Measurements from ENCODE around the gene DCP1A.

DCP1A gene

DNA sequence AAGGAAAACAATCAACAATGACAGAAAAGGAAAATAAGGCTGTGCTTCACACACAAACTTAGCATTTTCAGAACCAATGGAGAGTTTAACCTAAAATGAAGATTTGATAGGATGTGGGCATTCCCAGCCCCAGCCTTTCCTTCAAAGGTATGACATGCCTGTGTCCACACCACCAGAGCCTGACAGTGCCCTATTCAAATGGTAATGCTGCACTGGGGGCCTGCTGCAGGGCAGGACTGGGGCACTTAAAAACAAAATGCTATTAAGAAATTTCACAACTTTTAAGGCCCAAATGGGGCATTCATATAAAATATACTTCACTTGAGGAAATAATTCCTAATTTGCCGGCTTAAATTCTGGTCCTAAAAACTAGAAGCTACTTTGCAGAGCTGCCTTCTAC, 60.6 kb downstream of the DCP1A start:
- TF ChIP-seq REST (IDR thresholded peaks at IDR 0.05; ENCODE audit: low read depth), result no peak
- TF ChIP-seq NFIC (IDR thresholded peaks at IDR 0.05), result no peak
- TF ChIP-seq USF1 (IDR thresholded peaks at IDR 0.05), result no peak
- no peak for TF ChIP-seq TCF12 (IDR thresholded peaks at IDR 0.05; ENCODE audit: low read depth)
- no peak for TF ChIP-seq CEBPB (IDR thresholded peaks at IDR 0.05)
- TF ChIP-seq TEAD4 (IDR thresholded peaks at IDR 0.05), result no peak
- no peak for TF ChIP-seq RAD21 (IDR thresholded peaks at IDR 0.05; ENCODE audit: low read depth)
- TF ChIP-seq ZBTB7A (IDR thresholded peaks at IDR 0.05; ENCODE audit: low read depth), result no peak
- TF ChIP-seq TAF1 (IDR thresholded peaks at IDR 0.05; ENCODE audit: low read depth), result no peak
- TF ChIP-seq FOXM1 (IDR thresholded peaks at IDR 0.05; ENCODE audit: borderline replicate concordance, low read depth), result no peak
- TF ChIP-seq CREB1 (IDR thresholded peaks at IDR 0.05; ENCODE audit: low read depth), result no peak
- TF ChIP-seq YY1 (IDR thresholded peaks at IDR 0.05; ENCODE audit: low read depth), result no peak
- TF ChIP-seq EGR1 (IDR thresholded peaks at IDR 0.05), result no peak
- TF ChIP-seq EP300 (IDR thresholded peaks at IDR 0.05; ENCODE audit: borderline replicate concordance), result no peak
- TF ChIP-seq, protein P1, sequence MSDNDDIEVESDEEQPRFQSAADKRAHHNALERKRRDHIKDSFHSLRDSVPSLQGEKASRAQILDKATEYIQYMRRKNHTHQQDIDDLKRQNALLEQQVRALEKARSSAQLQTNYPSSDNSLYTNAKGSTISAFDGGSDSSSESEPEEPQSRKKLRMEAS (IDR thresholded peaks at IDR 0.05), result no peak

DNA sequence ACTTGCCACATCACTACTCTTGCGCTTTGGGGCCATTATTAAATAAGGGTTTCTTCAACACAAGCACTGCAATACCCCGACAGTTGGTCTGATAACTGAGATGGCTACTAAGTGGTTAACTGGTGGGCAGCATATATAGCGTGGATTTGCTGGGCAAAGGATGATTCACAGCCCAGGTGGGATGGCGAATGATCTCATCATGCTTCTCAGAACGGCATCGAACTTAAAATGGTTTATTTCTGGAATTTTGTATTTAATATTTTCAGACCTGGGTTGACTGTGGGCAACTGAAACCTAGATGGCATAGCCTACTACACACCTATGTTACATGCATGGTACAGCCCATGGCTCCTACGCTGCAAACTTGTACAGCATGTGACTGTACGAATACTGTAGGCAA, 64.8 kb downstream of the DCP1A start:
- TF ChIP-seq TAF1 (IDR thresholded peaks at IDR 0.05; ENCODE audit: low read depth) (no peak), REST (IDR thresholded peaks at IDR 0.05; ENCODE audit: low read depth) (no peak), EP300 (IDR thresholded peaks at IDR 0.05; ENCODE audit: borderline replicate concordance) (no peak), ZBTB7A (IDR thresholded peaks at IDR 0.05; ENCODE audit: low read depth) (no peak), EGR1 (IDR thresholded peaks at IDR 0.05) (no peak), USF1 (IDR thresholded peaks at IDR 0.05) (no peak), YY1 (IDR thresholded peaks at IDR 0.05; ENCODE audit: low read depth) (no peak), RAD21 (IDR thresholded peaks at IDR 0.05; ENCODE audit: low read depth) (no peak), FOXM1 (IDR thresholded peaks at IDR 0.05; ENCODE audit: borderline replicate concordance, low read depth) (no peak), TCF12 (IDR thresholded peaks at IDR 0.05; ENCODE audit: low read depth) (no peak), TEAD4 (IDR thresholded peaks at IDR 0.05) (no peak), NFIC (IDR thresholded peaks at IDR 0.05) (no peak)
- TF ChIP-seq, protein P1 (IDR thresholded peaks at IDR 0.05), result no peak

- no peak for TF ChIP-seq TEAD4 (IDR thresholded peaks at IDR 0.05)
- TF ChIP-seq TCF12 (IDR thresholded peaks at IDR 0.05; ENCODE audit: low read depth), result no peak
- TF ChIP-seq TAF1 (IDR thresholded peaks at IDR 0.05; ENCODE audit: low read depth), result no peak
- TF ChIP-seq YY1 (IDR thresholded peaks at IDR 0.05; ENCODE audit: low read depth), result no peak
- TF ChIP-seq EP300 (IDR thresholded peaks at IDR 0.05; ENCODE audit: borderline replicate concordance), result no peak
- no peak for TF ChIP-seq ZBTB7A (IDR thresholded peaks at IDR 0.05; ENCODE audit: low read depth)
- TF ChIP-seq CEBPB (IDR thresholded peaks at IDR 0.05), result no peak
- no peak for TF ChIP-seq NFIC (IDR thresholded peaks at IDR 0.05)
- no peak for TF ChIP-seq FOXM1 (IDR thresholded peaks at IDR 0.05; ENCODE audit: borderline replicate concordance, low read depth)
- TF ChIP-seq EGR1 (IDR thresholded peaks at IDR 0.05), result no peak
- no peak for TF ChIP-seq USF1 (IDR thresholded peaks at IDR 0.05)
- TF ChIP-seq, protein P1 (IDR thresholded peaks at IDR 0.05), result no peak
- no peak for TF ChIP-seq REST (IDR thresholded peaks at IDR 0.05; ENCODE audit: low read depth)
- no peak for TF ChIP-seq RAD21 (IDR thresholded peaks at IDR 0.05; ENCODE audit: low read depth)
- TF ChIP-seq CREB1 (IDR thresholded peaks at IDR 0.05; ENCODE audit: low read depth), result no peak
These were observed 68.7 kb downstream of the DCP1A start for GRCh38 chr3:53278667-53279066.

All from Ishikawa (cell line).